ENCODE measurements around the gene UNC93B1.

UNC93B1 gene

DNA sequence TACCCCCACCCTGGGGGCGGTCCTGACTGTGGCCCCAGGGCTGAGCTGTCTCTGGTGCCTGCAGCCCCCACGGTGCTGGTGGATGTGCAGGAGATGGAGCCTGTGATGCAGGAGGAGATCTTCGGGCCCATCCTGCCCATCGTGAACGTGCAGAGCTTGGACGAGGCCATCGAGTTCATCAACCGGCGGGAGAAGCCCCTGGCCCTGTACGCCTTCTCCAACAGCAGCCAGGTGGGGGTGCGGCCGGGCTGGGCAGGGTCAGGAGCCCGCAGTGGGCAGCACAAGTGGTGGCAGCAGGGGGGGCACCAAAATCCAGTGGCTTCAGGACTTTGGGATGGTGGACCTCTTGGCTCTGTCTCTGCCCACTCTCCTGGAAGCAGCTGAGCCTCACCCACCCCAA, 18.6 kb upstream of the UNC93B1 start:
- DNase-seq = no peak

DNA sequence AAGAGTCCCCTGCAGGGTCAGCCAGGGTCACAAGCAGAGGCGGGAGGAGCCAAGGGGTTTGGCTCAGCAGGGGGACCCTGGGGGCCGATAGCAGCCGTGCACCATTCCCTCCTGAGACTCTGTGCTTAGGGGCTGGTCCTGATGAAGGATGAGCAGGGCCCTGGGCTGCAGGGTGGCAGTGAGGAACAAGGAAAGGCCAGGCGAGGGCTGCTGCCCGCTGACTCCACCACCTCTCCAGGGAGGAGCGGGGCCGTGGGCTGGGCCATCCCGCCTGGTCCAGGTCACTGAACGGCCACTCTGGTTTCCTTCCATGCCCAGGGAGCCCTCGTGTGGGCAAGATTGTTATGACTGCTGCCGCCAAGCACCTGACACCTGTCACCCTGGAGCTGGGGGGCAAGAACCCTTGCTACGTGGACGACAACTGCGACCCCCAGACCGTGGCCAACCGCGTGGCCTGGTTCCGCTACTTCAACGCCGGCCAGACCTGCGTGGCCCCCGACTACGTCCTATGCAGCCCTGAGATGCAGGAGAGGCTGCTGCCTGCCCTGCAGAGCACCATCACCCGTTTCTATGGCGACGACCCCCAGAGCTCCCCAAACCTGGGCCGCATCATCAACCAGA, 17.4 kb upstream of the UNC93B1 start:
- no peak for DNase-seq

DNA sequence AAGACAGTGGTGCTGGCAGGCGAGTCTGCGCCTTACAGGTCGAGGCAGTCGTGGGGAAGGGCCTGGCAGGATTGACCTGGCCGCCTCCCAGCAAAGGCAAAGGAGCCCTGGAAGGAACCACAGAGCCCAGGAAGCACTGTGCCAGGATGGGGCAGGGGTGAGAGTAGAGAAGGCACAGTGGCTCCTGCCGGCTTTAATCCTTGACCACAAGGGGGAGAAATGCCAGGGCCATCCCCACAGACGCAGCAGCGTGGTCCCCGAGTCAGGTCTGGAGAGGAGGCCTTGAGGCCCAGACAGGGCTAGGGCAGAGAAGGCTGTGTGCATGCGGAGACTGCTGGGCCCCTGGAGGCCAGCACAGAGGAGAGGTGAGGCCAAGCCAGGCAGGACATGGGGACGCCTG, 16.7 kb upstream of the UNC93B1 start:
- DNase-seq = no peak

DNA sequence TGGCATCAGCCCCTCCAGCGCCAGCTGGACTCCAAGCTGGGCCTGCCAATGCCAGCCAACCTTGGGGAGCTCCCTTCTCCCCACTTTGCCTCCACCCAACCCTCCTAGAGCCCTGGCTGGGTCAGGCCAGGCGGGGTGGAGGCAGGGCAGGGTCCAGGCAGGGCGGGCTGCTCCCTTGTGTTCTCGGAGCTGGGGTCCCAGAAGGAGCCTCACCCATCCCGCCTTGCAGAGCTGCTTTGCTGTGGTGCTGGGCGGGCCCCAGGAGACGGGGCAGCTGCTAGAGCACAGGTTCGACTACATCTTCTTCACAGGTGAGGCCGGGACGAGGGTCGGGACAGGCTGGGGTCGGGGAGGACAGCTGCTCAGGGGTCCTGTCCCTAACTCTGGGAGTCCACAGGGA, 15.6 kb upstream of the UNC93B1 start:
- no peak for DNase-seq

DNA sequence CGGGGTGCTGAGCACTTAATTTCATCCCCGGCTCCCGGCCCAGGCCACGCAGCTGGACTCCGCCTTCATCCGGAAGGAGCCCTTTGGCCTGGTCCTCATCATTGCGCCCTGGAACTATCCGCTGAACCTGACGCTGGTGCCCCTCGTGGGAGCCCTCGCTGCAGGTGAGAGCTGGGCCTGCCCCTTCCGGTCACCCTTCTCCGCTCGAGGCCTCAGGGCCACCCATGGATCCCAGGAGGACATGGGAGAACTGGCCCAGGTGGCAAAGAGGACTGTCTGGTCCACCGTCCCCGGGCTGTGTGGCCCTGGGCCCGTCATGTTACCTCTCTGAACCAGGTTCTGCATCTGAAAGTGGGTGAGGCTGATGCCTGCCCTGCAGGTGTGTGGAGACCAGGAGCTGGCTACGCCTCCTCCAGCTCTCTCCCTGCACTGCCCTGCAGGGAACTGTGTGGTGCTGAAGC, 14.9 kb upstream of the UNC93B1 start:
- DNase-seq = no peak

DNA sequence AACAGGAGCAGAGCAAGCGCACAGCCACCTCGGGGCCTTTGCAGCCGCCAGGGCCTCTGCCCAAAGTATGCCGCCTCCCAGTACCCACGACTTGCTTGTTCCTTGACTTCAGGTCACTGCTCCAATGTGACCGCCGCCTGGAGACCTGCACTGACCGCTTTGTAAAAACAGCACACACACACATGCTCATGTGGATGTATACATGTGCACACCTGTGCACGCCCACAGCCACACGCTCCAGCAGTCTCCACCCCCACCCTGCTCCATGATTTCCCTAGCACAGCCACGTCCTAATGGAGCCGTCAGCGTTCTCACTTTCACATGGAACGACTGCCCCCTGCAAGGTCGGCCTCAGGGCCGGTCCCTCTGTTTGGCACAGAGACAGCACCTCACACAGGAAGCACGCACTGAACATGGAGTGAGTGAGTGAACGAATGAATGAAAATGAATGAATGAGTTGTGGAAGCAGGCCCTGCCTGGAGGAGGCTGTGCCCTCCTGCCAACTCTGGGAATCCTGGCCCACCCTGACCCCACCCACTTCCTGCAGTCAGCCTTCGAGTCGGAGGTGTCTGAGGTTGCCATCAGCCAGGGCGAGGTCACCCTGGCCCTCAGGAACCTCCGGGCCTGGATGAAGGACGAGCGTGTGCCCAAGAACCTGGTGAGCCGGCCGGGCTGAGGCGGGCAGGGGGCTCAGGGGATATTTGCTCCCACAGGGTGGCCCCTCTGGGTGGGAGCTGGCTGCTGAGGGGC, 14.3 kb upstream of the UNC93B1 start:
- no peak for DNase-seq

DNA sequence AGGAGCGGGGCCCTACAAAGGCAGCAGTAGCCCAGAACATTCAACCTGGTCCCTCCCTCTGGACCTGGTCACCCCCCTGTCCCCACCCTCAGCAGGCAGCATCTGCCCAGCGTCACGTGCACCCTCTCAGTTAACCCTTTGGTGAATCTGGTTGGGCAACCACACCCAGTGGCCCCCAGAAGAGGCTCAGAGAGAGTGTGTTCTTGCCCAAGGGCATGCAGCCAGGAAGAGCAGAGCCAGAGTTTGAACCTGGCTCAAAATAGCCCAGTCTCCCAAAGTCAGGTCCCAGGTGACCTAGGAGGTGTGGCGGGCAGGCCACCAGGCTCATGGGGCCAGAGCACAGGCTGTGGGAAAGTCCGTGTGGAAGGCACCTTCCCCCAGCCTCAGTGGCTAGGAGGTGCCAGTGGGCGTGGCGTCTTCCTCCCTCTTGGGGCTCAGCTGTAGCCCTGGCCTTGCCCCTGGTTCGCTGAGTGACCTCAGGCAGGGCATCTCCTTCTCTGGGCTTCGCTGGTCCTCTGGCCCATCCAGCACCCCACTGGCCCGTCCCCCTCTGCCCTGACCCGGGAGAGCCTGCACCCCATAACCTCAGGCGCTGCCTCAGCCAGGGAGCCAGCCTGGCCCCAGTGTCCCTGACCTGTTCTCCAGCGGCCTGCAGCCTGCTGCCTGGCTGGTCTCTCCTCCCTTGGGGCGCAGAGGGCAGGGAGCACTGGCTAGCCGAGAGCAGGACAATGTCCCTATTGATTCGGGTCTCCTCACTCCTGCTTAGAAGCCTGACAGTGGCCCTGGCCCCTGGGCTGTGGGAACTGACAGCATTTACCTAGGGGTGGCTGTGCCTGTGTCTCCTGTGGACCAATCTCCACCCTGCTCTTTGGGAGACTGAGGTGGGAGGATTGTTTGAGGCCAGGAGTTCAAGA, 13.3 kb upstream of the UNC93B1 start:
- no peak for DNase-seq

DNA sequence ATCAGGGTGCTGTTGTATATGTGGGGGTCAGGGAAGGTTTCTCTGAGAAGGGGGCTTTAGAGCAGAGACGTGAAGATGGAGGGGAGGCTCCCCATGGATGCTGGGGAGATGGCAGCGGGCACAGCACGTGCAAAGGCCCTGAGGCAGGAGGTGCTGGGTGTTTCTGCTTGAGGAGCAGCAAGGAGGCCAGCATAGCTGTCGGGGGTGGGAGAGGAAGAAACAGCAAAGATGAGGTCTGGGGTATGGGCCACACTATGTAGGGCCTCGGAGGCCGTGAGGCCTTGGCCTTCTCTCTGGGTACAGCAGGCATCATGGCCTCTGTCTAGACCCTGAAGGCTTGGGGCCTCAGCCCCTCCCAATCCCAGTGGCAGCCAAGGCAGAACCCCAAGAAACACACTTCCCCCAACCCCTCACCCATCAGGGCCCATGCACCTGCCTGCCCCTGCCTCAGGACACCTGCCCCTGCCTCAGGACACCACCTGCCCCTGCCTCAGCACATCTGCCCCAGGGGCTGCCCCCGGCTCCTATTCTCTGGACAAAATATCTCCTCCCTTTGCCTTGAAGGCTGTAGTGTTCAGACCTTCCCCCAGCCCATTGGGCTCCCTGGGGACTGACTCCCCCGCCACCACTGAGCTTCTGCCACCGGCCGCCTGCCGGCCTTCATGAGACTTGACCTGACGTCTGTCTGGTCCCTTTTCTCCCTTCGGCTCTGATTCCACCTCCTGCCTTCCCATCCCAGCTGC, 12.4 kb upstream of the UNC93B1 start:
- no peak for DNase-seq

DNA sequence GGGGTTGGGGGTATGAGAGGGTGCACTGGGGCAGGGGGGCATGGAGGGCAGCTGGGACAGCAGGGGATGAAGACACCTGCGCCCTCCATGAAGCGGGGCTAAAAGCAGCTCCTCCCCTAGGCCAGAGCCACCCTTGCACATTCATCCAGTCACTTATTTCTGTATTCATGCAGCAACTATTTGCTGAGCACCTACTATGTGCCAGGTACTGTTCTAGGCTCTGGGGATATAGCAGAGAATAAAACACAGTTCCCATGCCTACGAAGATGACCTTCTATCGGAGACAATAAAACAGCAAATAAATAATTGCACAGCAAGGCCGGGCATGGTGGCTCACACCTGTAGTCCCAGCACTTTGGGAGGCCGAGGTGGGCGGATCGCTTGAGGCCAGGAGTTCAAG, 11.6 kb upstream of the UNC93B1 start:
- DNase-seq = no peak

DNA sequence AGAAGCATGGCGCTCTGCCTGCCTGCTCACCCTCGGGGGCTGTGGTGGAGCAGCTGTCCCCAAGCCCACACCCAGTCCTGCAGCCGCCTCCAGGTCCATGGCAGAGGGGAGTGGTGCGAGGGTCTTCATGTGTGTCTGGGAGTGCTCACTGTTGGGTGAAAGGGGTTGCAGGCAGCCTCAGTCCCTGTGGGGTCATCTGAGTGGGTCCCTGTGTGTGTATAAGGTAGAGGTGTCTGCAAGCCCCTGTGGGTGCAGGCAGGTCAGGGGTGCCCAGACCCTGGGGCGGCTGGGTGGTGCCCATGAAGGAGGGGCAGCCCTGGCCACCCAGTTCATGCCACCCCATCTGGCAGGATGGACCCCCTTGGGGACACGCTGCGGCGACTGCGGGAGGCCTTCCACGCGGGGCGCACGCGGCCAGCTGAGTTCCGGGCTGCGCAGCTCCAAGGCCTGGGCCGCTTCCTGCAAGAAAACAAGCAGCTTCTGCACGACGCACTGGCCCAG, 11.1 kb upstream of the UNC93B1 start:
- DNase-seq = no peak

DNA sequence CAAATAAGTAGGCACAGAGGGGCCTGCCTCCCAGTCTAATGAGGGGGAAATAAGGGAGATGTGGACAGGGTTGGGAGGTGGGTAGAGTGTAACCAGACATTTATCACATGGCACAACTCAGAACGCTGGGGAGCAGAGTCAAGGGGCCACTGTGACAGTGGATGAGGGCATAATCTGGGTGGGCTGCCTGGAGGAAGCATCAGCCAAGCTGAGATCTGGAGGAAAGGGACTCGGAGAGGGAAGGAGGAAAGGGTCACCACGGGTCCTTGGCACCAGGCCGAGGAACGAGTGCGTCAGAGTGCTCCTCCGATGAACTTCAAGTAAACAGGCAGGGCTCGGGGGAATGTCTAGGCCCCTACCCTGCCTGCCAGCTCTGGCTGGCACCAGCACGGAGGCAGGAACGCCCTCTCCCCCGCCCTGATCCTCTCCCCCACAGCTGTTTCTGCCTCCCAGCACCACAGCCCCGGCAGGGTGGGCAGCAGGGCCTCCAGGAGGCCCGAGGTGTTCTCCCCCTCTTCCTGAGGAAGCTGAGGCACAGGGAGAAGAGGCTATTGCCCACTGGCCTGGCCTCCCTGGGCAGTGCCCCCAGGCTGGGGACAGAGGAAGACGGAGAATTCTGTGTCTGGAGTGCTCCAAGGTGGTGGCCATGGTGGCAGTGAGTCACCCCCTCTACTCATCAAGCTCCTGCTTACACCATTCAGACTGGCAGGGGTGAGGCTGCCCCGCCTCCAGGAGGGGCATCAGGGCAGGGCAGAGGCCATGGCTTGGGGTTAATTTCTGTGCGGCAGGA, 10.5 kb upstream of the UNC93B1 start:
- DNase-seq = no peak

DNA sequence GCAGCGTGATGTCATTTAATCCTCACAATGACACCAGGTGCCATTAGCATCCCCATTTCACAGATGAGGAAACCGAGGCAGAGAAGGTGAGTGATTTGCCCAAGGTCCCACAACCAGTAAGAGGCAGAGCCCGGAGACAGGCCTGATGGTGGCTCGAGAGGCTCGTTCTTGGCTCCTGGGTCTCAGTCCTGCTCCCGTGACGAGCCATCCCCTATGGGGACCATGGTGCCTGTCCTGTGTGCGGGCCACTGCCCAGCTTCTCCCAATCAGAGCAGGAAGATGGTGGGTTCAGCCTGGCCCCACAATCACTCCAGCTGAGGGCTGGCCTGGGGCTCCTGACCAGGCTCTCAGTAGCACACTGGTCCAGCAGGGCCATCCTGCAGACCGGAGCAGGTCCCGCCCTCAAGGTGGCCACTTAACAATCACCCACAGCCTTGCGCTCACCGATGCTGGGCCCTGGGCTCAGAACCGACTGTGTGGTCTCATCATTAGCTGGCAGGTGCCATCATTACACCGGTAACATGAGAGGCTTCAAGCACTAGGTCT, 9.8 kb upstream of the UNC93B1 start:
- DNase-seq = no peak

DNA sequence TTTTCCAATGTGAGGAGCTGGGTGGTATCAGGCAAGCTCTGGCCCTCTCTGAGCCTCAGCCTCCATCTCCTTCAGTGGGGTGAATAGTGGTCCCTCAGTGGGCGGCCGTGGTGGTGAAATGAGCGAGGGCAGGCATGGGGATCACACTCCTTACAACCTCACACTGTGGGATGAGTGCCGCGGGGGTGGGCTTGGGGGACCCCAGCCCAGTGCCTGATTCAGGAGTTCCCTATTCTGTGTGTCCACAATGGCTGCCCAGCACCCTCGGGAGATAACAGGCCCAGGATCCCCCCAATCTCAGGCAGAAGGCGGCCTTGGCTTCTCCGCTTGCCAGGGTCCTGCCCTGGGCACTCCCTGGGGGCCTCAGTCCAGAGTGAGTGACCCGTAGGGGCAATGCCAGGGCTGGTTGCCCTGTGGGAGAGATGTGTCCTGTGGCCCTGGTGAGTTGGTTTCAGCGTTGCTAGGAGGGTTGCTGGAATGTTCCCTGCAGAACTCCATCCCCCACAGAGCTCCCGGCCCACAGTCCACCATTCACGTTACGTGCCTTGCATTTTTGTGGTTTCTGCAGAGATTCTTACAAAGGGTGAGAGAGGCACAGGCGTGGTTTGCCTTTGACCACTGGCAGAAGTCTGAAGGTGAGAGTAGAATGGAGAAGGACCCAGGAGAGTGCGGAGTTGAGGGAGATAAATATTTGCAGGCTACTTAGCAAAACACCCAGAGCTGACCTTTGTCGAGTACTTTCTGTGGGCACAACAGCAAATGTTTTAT, 9.1 kb upstream of the UNC93B1 start:
- no peak for DNase-seq

DNA sequence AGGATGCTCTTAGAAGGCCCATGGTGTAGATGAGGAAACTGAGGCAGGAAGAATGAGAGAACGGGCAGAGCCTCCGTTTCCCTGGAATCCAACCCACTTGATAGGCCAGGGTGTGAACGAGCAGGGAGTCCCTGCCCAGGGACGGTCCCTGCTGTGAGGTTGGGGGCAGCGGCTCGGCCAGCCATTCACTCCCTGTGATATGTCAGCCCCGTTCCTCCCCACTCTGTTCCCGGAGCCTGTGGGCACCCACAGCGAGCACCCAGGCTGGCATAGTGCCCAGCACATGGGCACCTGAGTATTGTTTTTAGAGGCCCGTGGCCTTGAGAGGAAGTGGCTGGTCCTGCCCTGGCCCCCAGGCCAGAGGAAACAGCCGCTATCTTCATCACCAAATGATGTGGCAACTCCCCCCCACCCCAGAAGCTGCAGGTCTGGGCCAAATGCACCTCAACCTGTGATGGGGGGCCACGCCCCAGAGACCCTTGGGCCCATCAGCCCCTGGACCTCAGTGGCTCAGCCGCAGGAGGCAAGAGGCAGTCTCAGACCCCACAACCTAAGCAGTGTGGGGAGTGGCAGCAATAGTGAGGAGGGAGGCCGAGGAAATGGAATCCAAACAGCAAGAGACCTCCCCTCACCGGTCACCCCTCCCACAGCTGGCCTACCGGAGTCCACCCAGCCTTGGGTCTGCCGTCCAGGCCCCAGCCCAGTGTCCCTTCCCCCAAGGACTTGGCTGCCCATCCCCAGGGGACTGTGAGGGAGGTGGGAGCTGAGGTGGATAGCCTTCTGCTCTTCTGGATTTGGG, 8.3 kb upstream of the UNC93B1 start:
- no peak for DNase-seq

DNA sequence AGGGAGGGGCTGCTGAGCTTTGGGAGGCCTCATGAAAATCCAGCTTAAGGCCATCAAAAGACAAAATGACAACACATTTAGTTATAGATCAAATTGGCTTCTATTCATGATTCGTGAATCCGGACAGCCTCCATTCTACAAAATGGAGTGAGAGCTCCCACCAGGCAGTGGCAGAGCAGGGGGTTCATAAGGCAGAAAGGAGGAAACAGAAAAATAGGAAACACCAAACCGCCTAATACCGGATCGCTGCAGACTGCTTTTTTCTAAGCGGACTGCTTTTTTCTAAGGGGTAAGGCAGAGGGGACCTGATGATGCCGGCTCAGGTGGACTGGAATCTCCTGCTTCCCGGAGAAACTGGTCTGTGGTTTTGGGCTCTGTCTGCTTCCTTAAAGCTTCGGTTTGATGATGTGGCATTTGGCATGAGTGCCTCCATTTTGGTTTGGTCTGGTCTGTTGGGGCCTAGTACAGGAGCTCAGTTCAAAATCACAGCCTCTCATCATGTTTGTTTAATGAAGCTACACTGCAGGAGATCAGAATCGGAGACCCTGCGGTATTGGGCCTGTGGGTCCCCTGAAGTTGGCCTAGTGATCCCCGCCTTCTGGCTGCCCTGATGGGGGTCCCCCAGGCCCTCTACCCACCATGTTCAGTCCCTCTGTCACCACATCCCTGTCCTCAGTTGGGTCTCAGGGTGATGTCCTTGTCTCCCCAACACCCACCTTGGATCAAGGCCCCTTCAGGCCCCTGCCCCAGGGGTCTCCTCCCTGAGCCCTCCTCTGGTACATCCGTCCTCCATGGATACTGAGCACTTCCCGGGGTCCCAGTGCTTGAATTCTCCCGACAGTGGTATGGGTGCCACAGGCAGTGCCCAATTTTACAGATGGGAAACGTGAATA, 7.4 kb upstream of the UNC93B1 start:
- DNase-seq = no peak

DNA sequence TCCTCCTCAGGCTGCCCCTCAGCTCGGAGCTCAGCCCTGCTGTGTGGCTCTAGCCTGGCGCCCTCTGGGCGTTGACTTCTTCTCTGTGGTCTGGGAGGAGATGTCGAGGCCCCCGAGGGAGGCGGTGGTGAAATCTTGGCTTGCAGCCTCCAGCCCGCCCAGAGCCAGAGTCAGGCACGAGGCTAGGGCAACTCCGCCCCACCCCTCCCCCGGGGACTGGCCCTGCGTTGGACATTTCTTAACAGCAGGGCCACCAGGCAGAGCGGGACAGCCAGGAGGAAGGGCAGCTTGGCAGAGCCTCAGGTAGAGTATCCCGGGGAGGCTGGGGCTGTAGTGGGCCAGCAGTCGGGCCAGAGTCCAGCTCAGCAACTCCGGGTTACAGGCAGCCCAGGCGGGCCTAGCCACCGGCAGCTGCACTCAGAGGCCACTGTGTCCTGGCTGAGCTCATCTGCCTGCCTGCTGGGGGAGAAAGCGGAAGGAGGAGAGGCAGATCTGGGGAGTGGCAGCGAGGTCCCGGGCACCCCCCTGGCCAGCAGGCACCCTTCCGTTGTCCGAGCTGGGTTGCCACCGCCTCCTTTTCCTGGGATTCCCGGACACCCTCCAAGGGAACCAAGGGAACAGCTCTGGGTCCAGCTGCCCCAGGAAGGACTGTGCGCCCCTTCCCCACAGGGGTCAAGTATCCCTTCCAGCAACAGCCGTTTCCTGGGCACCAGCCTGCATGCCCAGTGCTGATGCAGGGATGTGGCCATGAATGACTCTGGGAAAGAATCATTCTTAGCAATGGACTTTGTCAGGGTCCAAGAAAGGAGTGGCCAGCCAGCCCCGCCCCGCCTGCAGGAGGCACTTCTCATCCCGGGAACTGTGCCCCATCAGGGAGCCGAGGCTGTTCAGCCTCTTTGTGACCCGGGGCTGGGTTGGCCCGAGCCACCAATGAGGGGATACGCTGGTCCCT, 6.5 kb upstream of the UNC93B1 start, which contains the start of gene ALDH3B1:
Gene ALDH3B1 (plus strand): TSS at position 238 of the 952 bp plus-strand sequence. CDS start 4,971 bp downstream, outside the sequence.
- DNase-seq = no peak

DNA sequence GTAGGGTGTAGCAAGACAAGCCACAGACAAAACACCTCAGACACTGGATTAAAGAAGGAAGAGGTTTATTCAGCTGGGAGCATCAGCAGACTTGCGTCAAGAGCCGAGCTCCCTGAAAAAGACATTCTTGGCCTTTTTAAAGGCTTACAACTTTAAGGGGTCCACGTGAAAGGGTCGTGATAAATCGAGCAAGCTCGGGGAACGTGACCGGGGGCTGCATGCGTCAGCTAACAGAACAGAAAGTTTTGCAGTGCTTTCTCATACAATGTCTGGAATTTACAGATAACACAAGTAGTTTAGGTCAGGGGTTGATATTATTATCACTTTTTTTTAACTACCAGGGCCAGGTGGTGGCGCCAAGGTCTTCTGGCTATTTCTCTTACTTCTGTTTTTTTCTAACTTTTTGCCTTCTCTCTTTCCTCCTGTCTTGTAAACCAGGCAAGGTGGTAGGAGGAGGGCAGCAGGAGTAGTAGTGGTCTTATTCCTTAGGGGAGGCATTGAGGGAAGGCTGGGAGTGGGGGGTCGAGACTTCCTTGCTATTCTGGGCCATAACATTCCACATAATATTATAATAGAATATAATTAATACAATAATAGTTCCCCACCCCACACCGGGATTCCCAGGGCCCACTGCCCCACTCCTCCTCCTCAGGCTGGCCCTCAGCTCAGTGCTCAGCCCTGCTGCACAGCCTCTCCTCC, 5.6 kb upstream of the UNC93B1 start:
- DNase-seq = no peak

Data from NCI-H1436 (cell line).